ENCODE results near the gene CA6. TPM values are rescaled to one million over a fixed set of nuclear protein-coding genes. Genes with fewer than 3 reads are reported as not detected.

The CA6 gene
- total and polyA plus RNA-seq, 2 of the 8 experiments (the other 6 are each of a cell fraction or from before 2014, with no cell fraction given) = not detected

- peaks cover 0 to 5% (median 3%) of the 10 kb centered on the region in 4 experiments; a peak in 3 of 7 replicates for H3K4me1 ChIP-seq (replicated peaks in 1 of 4; ENCODE audit: control insufficient read depth in 3 of 4, insufficient read depth in 4 of 4, low read length in 3 of 4)
- no peaks in the 10 kb centered on the region for H3K23me2 ChIP-seq (ENCODE audit: low read depth, low read length)
- H2AK5ac ChIP-seq (ENCODE audit: low read depth, low read length) = no peak overlapping the region
- ChIA-PET POLR2A (ENCODE audit: partially characterized antibody) (interaction anchor here (0.6 to 6.6 kb wide), 4 partner anchors 27 to 293 kb away, joined by 3 to 30 read pairs (median 4); partner anchors contain the start of gene ENO1), CTCF (ENCODE audit: partially characterized antibody) (interaction anchor here (1.1 kb wide), 1 partner anchor 57 kb away, joined by 3 read pairs; no protein-coding TSS in a partner anchor)
- H3K79me1 ChIP-seq (ENCODE audit: low read depth, low read length) = no peaks in the 10 kb centered on the region
- no peak overlapping the region for H3K56ac ChIP-seq (replicated peaks; ENCODE audit: insufficient read length, low read depth, low read length)
- no peaks in the 10 kb centered on the region for H3K36me3 ChIP-seq (ENCODE audit: control insufficient read depth in 2 of 4, insufficient read depth in 4 of 4, low read length in 3 of 4)
- H2AFZ ChIP-seq (ENCODE audit: low read length) = no peak overlapping the region
- WGBS, 2 experiments (ENCODE audit: extremely low coverage in 1 of 2, insufficient coverage in 1 of 2, insufficient read length in 1 of 2, insufficient replicate concordance in 2 of 2, low coverage in 1 of 2, low lambda C conversion rate in 2 of 2, missing lambda C conversion rate in 1 of 2) = 89% methylated on average over 9 of the region's 9 CpGs; no CpG with 5 or more reads in 1 of the 2 experiments
- no peak overlapping the region for H3K18ac ChIP-seq (ENCODE audit: extremely low read depth, low read length)
- no peak overlapping the region for H4K8ac ChIP-seq (ENCODE audit: extremely low read depth, insufficient read depth, low read length)
- no peak overlapping the region for H2BK15ac ChIP-seq (ENCODE audit: low read length)
- H3K4ac ChIP-seq (replicated peaks; ENCODE audit: insufficient read length, low read depth, low read length) = no peak overlapping the region
- H3K9ac ChIP-seq (replicated peaks in 1 of 4; ENCODE audit: extremely low read depth in 1 of 4, low read depth in 3 of 4, low read length in 3 of 4) = no peak overlapping the region
- H3K9me3 ChIP-seq (ENCODE audit: insufficient read depth in 2 of 2, low read depth in 1 of 2, low read length in 1 of 2) = no peaks in the 10 kb centered on the region
- no peaks in the 10 kb centered on the region for H3K27me3 ChIP-seq (replicated peaks in 1 of 4; ENCODE audit: control insufficient read depth in 3 of 4, extremely low read depth in 1 of 4, insufficient read depth in 3 of 4, low read length in 3 of 4)
- H2BK20ac ChIP-seq (ENCODE audit: low read length) = no peak overlapping the region
- no peaks in the 10 kb centered on the region for H3K79me2 ChIP-seq (ENCODE audit: control insufficient read depth in 1 of 2, insufficient read depth in 2 of 2, low read length in 2 of 2)
- no peaks in the 10 kb centered on the region for H4K20me1 ChIP-seq (replicated peaks in 1 of 2; ENCODE audit: control insufficient read depth in 1 of 2, insufficient read depth in 2 of 2, low read length in 2 of 2)
- no peak overlapping the region for H3K14ac ChIP-seq (ENCODE audit: insufficient read length)
- no peak overlapping the region for H3K27ac ChIP-seq (ENCODE audit: low read depth, low read length)
- H4K5ac ChIP-seq (ENCODE audit: insufficient read length, low read depth, low read length) = no peak overlapping the region
- no peak for DNase-seq (ENCODE audit: low read depth in 1 of 2, low spot score in 2 of 2)
- H3K23ac ChIP-seq (ENCODE audit: insufficient read length) = no peak overlapping the region
- H3K4me3 ChIP-seq (ENCODE audit: extremely low read depth in 1 of 4, insufficient read depth in 2 of 4, low read depth in 3 of 4, low read length in 4 of 4) = no peak overlapping the region
- no peak overlapping the region for H4K91ac ChIP-seq (replicated peaks; ENCODE audit: insufficient read length, low read length)
- H2BK12ac ChIP-seq (ENCODE audit: low read depth, low read length) = no peak overlapping the region
- no peak for FAIRE-seq
- TF ChIP-seq USF2 (IDR thresholded peaks at IDR 0.05; ENCODE audit: low read length) = no peak
- TF ChIP-seq FOSL1 (IDR thresholded peaks at IDR 0.05; ENCODE audit: insufficient read depth, low read depth, low read length) = no peak
- no peak overlapping the region for H2BK5ac ChIP-seq (ENCODE audit: low read depth, low read length)
- no peak overlapping the region for H2BK120ac ChIP-seq (replicated peaks; ENCODE audit: low read depth, low read length)
- no peak overlapping the region for H3K4me2 ChIP-seq (ENCODE audit: insufficient read depth in 1 of 2, low read depth in 2 of 2, low read length in 2 of 2)
These were observed 40.0 kb upstream of the CA6 start for GRCh38 chr1:8905582-8906191.
